Natural killer cell (primary cell): Measurements from ENCODE around the gene METRNL. TPM values are rescaled to one million over a fixed set of nuclear protein-coding genes. Genes with fewer than 3 reads are reported as not detected.

ENCODE experiments used
- ATAC-seq, 3 donors: fragments of 150-1000 bp in 2 of 3; fragments of 200-7000 bp in 1 of 3; cut with Tn5 transposase; 1 replicate in 1 of 3; 2 replicates in 2 of 3; pipeline ENCODE4 v1.10.0; 2021; ENCODE audit warnings: mild to moderate bottlenecking in 2 of 3, moderate library complexity in 2 of 3
- DNase-seq, 2 donors: peaks; one replicate each; pipeline versions ENCODE4 v3.0.0 to v3.0.0-alpha.2; 2013 to 2021; ENCODE audit warnings: mixed read lengths in 1 of 2
- H3K27ac ChIP-seq: one replicate; pipeline ENCODE4 v1.5.1; 2013; ENCODE audit warnings: mild to moderate bottlenecking, low read length
- H3K27me3 ChIP-seq: one replicate; pipeline ENCODE4 v1.6.1; 2013; ENCODE audit warnings: low read length; ENCODE audit not compliant: control insufficient read depth, insufficient read depth
- H3K36me3 ChIP-seq: one replicate; pipeline ENCODE4 v1.6.1; 2013; ENCODE audit warnings: low read length; ENCODE audit not compliant: control insufficient read depth, insufficient read depth
- H3K4me1 ChIP-seq: one replicate; pipeline ENCODE4 v1.6.1; 2013; ENCODE audit warnings: low read length; ENCODE audit not compliant: control insufficient read depth, insufficient read depth
- H3K4me3 ChIP-seq: one replicate; pipeline ENCODE4 v1.5.1; 2013; ENCODE audit warnings: low read length
- H3K9me3 ChIP-seq: one replicate; pipeline ENCODE4 v1.6.1; 2013; ENCODE audit warnings: low read length; ENCODE audit not compliant: control insufficient read depth, insufficient read depth
- H3K27ac Mint-ChIP-seq, 2 donors: one replicate each; pipeline ENCODE4 v1.8.0; 2022; ENCODE audit warnings: mild to moderate bottlenecking in 2 of 2, mixed read lengths in 2 of 2, moderate library complexity in 1 of 2
- H3K27me3 Mint-ChIP-seq, 2 donors: one replicate each; pipeline ENCODE4 v1.8.0; 2022; ENCODE audit warnings: low read depth in 2 of 2, mixed read lengths in 2 of 2
- H3K36me3 Mint-ChIP-seq: one replicate; pipeline ENCODE4 v1.8.0; 2022; ENCODE audit warnings: mixed read lengths
- H3K4me1 Mint-ChIP-seq, 2 donors: one replicate each; pipeline ENCODE4 v1.8.0; 2022; ENCODE audit warnings: mixed read lengths in 2 of 2
- H3K4me3 Mint-ChIP-seq: one replicate; pipeline ENCODE4 v1.8.0; 2022; ENCODE audit warnings: mild to moderate bottlenecking, moderate library complexity, mixed read lengths
- H3K9me3 Mint-ChIP-seq, 2 donors: one replicate each; pipeline ENCODE4 v1.8.0; 2022; ENCODE audit warnings: mixed read lengths in 2 of 2
- WGBS: methylation state at CpG from one replicate; pipeline ENCODE4 v1.1.7; 2013; ENCODE audit warnings: missing lambda C conversion rate; ENCODE audit not compliant: insufficient coverage; 5-methylcytosine and 5-hydroxymethylcytosine counted together
- intact Hi-C: fragments of 100-400 bp; cut with micrococcal nuclease; formaldehyde crosslinking; loops from one replicate; pipeline ENCODE4 v1.14.2; 2022
- total RNA-seq, 4 donors: library from RNA; stranded (reverse); fragments of 120-200 nt in 1 of 4; gene quantifications; one replicate each; pipeline versions ENCODE4 v1.2.3 to v1.2.4, GENCODE V29; 2013 to 2022
- TF ChIP-seq, protein P1 (sequence below): fragments of 200-600 bp; IDR thresholded peaks from one replicate; pipeline ENCODE4 v1.8.0; 2022; ENCODE audit warnings: antibody characterized with exemption

METRNL gene
- total RNA-seq, 3 donors from 2014 or later (not counting 1 experiment from before 2014, with no cell fraction given): 227 to 390 (median 325) TPM

DNA sequence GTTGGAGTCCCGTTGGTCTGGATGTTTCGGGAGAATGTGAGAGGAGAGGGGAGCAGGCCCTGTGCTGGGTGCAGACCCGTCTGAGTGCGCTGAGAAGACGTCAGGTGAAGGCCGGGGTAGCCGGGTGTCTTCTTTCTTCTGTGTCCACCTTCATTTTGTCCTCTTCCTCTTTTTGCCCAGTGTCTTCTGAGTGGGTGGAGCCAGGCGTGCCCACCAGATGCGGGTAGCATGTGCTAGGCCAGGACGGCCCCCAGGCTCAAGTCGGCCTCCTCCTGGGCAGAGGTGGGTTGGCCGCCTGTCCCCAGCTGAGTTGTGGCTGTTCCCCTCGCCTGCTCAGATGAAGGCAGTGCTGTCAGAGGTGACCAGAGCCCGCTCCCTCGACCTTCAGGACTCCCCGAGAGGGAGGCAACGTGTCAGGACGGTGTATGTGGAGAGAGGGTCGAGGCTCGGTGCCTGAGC is 3.5 kb downstream of the METRNL start:
- H3K4me1 Mint-ChIP-seq: peaks cover 57 to 58% of the 10 kb centered on the region in 2 donors
- 77% methylated on average over 20 of the region's 20 CpGs for WGBS
- peaks cover 13% of the 10 kb centered on the region for H3K36me3 ChIP-seq
- peak overlapping the region; percentile 93 for H3K27ac ChIP-seq
- intact Hi-C loops: loop anchor here (1.0 to 5.0 kb wide), 3 partner anchors 31 to 236 kb away; no protein-coding TSS in a partner anchor
- H3K9me3 Mint-ChIP-seq: no peaks in the 10 kb centered on the region
- no peak for ATAC-seq
- peak overlapping the region; percentile 90 for H3K4me3 Mint-ChIP-seq
- H3K27ac Mint-ChIP-seq: peak overlapping the region; percentile 98
- H3K27me3 ChIP-seq: peaks cover 2% of the 10 kb centered on the region
- H3K36me3 Mint-ChIP-seq: no peaks in the 10 kb centered on the region
- H3K27me3 Mint-ChIP-seq: no peaks in the 10 kb centered on the region
- peaks cover 77% of the 10 kb centered on the region for H3K4me1 ChIP-seq
- DNase-seq: no peak
- TF ChIP-seq, protein P1, sequence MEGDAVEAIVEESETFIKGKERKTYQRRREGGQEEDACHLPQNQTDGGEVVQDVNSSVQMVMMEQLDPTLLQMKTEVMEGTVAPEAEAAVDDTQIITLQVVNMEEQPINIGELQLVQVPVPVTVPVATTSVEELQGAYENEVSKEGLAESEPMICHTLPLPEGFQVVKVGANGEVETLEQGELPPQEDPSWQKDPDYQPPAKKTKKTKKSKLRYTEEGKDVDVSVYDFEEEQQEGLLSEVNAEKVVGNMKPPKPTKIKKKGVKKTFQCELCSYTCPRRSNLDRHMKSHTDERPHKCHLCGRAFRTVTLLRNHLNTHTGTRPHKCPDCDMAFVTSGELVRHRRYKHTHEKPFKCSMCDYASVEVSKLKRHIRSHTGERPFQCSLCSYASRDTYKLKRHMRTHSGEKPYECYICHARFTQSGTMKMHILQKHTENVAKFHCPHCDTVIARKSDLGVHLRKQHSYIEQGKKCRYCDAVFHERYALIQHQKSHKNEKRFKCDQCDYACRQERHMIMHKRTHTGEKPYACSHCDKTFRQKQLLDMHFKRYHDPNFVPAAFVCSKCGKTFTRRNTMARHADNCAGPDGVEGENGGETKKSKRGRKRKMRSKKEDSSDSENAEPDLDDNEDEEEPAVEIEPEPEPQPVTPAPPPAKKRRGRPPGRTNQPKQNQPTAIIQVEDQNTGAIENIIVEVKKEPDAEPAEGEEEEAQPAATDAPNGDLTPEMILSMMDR: no peak
- no peak overlapping the region for H3K4me3 ChIP-seq
- no peaks in the 10 kb centered on the region for H3K9me3 ChIP-seq

DNA sequence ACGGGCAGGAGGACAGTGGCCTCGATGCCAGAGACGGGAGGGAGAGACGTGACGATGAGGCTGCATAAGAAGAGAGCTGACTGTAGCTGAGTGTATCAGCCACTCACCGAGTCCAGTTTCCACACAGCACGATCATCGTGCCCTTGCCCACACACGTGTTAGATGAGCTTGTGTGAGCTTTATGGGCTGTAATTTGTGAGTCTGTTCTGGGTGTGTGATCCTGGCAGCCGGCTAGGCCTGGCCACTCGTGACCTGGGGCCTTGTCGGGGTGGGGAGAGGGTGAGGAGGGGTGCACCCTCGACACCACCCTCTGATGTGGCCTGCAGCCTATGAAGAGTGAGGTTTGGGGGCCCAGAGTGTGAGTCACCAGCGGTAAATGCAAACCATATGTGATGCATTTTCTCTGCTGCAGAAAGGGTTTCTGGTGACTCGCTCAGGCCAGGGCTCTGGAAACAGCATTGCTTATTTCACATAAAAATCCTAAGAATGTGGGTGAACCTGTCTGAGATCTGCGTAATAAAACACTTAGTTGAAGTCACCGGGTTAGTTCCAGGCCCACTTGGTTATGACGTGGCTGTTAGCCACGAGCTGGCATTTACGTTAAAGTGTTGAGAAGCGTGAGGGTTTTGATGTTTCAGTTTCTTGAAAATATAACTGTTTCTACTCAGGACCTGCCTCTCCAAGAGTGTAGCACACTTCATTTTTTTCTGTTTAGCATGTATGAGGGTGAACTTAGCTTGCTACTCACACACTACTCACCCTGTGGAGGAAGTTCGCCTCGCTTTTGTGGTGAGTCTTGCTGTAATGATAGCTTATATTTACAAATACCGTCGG is 4.2 kb downstream of the METRNL start:
- Histone ChIP-seq H3K27me3 (peaks cover under 1% of the 10 kb centered on the region), H3K36me3 (peaks cover 14% of the 10 kb centered on the region), H3K4me1 (peaks cover 78% of the 10 kb centered on the region), H3K27ac (peak overlapping the region; percentile 93), H3K9me3 (no peaks in the 10 kb centered on the region), H3K4me3 (no peak overlapping the region)
- 31% methylated on average over 23 of the region's 25 CpGs for WGBS
- DNase-seq: peak; percentile 82 to 85
- Mint-ChIP-seq H3K4me3 (peak overlapping the region; percentile 90), H3K27me3 (no peaks in the 10 kb centered on the region), H3K9me3 (no peaks in the 10 kb centered on the region), H3K36me3 (no peaks in the 10 kb centered on the region), H3K27ac (peak overlapping the region; percentile 98), H3K4me1 (peaks cover 57 to 63% of the 10 kb centered on the region in 2 donors)
- peak; percentile 42 to 63 (median 56) for ATAC-seq
- intact Hi-C loops: loop anchor here (1.0 to 5.0 kb wide), 6 partner anchors 17 to 236 kb away; no protein-coding TSS in a partner anchor
- TF ChIP-seq, protein P1: no peak

DNA sequence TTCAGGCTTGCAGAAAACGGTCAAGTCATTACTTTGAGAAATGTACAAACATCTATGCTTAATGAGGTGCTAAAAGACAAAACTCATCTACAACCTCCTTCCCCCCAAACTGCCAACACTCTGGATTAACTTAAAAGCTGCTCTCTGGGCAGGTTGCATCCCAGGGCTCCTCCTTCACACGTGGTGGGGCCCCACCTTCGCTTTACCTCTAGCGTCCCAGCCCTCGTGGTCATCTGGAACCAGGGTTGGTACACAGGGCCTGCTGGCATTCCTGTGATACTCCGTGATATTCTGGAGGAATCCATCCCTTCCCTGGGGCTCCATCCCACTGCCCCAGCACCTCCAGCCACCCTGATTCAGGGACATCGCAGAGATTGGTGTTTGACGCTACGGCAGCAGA is 4.8 kb downstream of the METRNL start:
- Mint-ChIP-seq H3K27ac (peak overlapping the region; percentile 98), H3K9me3 (no peaks in the 10 kb centered on the region), H3K4me1 (peaks cover 58 to 67% of the 10 kb centered on the region in 2 donors), H3K27me3 (no peaks in the 10 kb centered on the region), H3K36me3 (no peaks in the 10 kb centered on the region), H3K4me3 (peak overlapping the region; percentile 90)
- Histone ChIP-seq H3K9me3 (no peaks in the 10 kb centered on the region), H3K36me3 (peaks cover 14% of the 10 kb centered on the region), H3K27ac (peak overlapping the region; percentile 93), H3K4me3 (peak overlapping the region; percentile 2), H3K4me1 (peaks cover 82% of the 10 kb centered on the region), H3K27me3 (no peaks in the 10 kb centered on the region)
- TF ChIP-seq, protein P1: no peak
- ATAC-seq (no peak), DNase-seq (peak in 1 of 2 donors; percentile 26)
- 51% methylated on average over 9 of the region's 9 CpGs for WGBS
- intact Hi-C loops: loop anchor here (1.0 to 5.0 kb wide), 4 partner anchors 17 to 237 kb away; no protein-coding TSS in a partner anchor
